HepG2 (cell line): ENCODE measurements around the gene DDAH1. TPM values are rescaled to one million over a fixed set of nuclear protein-coding genes. Genes with fewer than 3 reads are reported as not detected.

Source experiments
- ATAD3A ChIP-seq: sonication (generic); formaldehyde crosslinking; IDR thresholded peaks from 2 replicates; pipeline ENCODE4 v1.4.0; 2020; ENCODE audit warnings: missing genetic modification reagents
- CEBPB ChIP-seq: IDR thresholded peaks from 2 replicates; pipeline ENCODE4 v1.6.1; 2011; ENCODE audit warnings: low read depth, low read length, improper control_type of control experiment, borderline replicate concordance
- FOSL2 ChIP-seq: sonication (generic); formaldehyde crosslinking; IDR thresholded peaks from 2 replicates; pipeline ENCODE4 v1.4.0; 2020; ENCODE audit warnings: missing genetic modification reagents
- FOXP1 ChIP-seq, 2 experiments: fragments of 450-650 bp in 1 of 2; IDR thresholded peaks; 2 replicates each; pipeline ENCODE4 v1.6.1; 2017 to 2018; ENCODE audit warnings: antibody characterized with exemption in 1 of 2
- HNRNPLL ChIP-seq: fragments of 200-400 bp; formaldehyde crosslinking; IDR thresholded peaks from 2 replicates; pipeline ENCODE4 v1.6.1; 2017; ENCODE audit warnings: mild to moderate bottlenecking, low read depth, low read length; ENCODE audit not compliant: poor library complexity, severe bottlenecking
- KLF16 ChIP-seq, 2 experiments: sonication (generic) in 1 of 2; formaldehyde crosslinking in 1 of 2; IDR thresholded peaks; 2 replicates each; pipeline versions ENCODE4 v1.6.1 to v1.8.0; 2016 to 2023; ENCODE audit warnings: missing genetic modification reagents in 2 of 2, missing compliant biosample characterization in 1 of 2
- MED1 ChIP-seq: sonication (generic); formaldehyde crosslinking; IDR thresholded peaks from 2 replicates; pipeline ENCODE4 v1.4.0; 2020; ENCODE audit warnings: missing genetic modification reagents
- MLLT10 ChIP-seq: sonication (generic); formaldehyde crosslinking; IDR thresholded peaks from 2 replicates; pipeline ENCODE4 v1.4.0; 2020; ENCODE audit warnings: missing genetic modification reagents
- PITX1 ChIP-seq: sonication (generic); formaldehyde crosslinking; IDR thresholded peaks from 2 replicates; pipeline ENCODE4 v1.5.1; 2020; ENCODE audit warnings: mild to moderate bottlenecking, missing genetic modification reagents
- RCOR2 ChIP-seq: IDR thresholded peaks from 2 replicates; pipeline ENCODE4 v1.6.1; 2016; ENCODE audit warnings: missing biosample characterization, missing genetic modification reagents
- REL ChIP-seq: sonication (generic); formaldehyde crosslinking; conservative IDR thresholded peaks from 2 replicates; pipeline ENCODE4 v1.8.0; 2022; ENCODE audit warnings: mild to moderate bottlenecking, missing genetic modification reagents, moderate library complexity
- SAP130 ChIP-seq: IDR thresholded peaks from 2 replicates; pipeline ENCODE4 v1.6.1; 2016; ENCODE audit warnings: low read depth
- STAT5B ChIP-seq: sonication (generic); formaldehyde crosslinking; IDR thresholded peaks from 2 replicates; pipeline ENCODE4 v1.4.0; 2020; ENCODE audit warnings: missing genetic modification reagents
- YY1 ChIP-seq: IDR thresholded peaks from 2 replicates; pipeline ENCODE4 v1.6.1; 2011; ENCODE audit warnings: low read length, low read depth, moderate library complexity, mild to moderate bottlenecking; ENCODE audit not compliant: insufficient read depth, insufficient replicate concordance
- ZC3H13 ChIP-seq: sonication (generic); formaldehyde crosslinking; IDR thresholded peaks from 2 replicates; pipeline ENCODE4 v1.8.1; 2023; ENCODE audit warnings: mild to moderate bottlenecking, missing genetic modification reagents, moderate library complexity
- ZFP36 ChIP-seq: fragments of 150-350 bp; IDR thresholded peaks from 2 replicates; pipeline ENCODE4 v1.6.1; 2018; ENCODE audit warnings: borderline replicate concordance, low read length, low read depth; ENCODE audit not compliant: partially characterized antibody
- ZKSCAN8 ChIP-seq: IDR thresholded peaks from 2 replicates; pipeline ENCODE4 v1.6.1; 2016; ENCODE audit warnings: borderline replicate concordance, missing genetic modification reagents, missing compliant biosample characterization
- ZMAT5 ChIP-seq: sonication (generic); formaldehyde crosslinking; IDR thresholded peaks from 2 replicates; pipeline ENCODE4 v1.5.0; 2020; ENCODE audit warnings: mild to moderate bottlenecking, low read depth, missing genetic modification reagents, borderline replicate concordance
- ZNF143 ChIP-seq: sonication (generic); formaldehyde crosslinking; IDR thresholded peaks from 2 replicates; pipeline ENCODE4 v1.4.0; 2020; ENCODE audit warnings: missing genetic modification reagents
- ZNF329 ChIP-seq: sonication (generic); formaldehyde crosslinking; IDR thresholded peaks from 2 replicates; pipeline ENCODE4 v1.9.0; 2021; ENCODE audit warnings: low read depth, mild to moderate bottlenecking, missing genetic modification reagents
- ZNF672 ChIP-seq: sonication (generic); formaldehyde crosslinking; IDR thresholded peaks from 2 replicates; pipeline ENCODE4 v1.8.1; 2022; ENCODE audit warnings: missing genetic modification reagents
- ZNF891 ChIP-seq: sonication (generic); formaldehyde crosslinking; IDR thresholded peaks from 2 replicates; pipeline ENCODE4 v1.5.0; 2020; ENCODE audit warnings: mild to moderate bottlenecking, missing genetic modification reagents
- polyA plus RNA-seq, 8 experiments: library from polyadenylated mRNA; depleted of rRNA in 3 of 8; stranded (reverse) in 7 of 8; unstranded in 1 of 8; fragments of >200 nt; fragmentation: Illumina TruSeq in 4 of 8; extraction: Trizol in 4 of 8; gene quantifications; 2 replicates each; pipeline versions ENCODE4 v1.2.1 to v1.2.3, GENCODE V29; 2011 to 2016; ENCODE audit warnings: low read depth in 4 of 8, missing spikeins in 1 of 8, mixed read lengths in 1 of 8; ENCODE audit not compliant: insufficient read depth in 1 of 8
- total RNA-seq, 5 experiments: library from RNA; depleted of rRNA; stranded (reverse); fragments of >200 nt; fragmentation: Illumina TruSeq; extraction: Trizol; gene quantifications; 2 replicates each; pipeline ENCODE4 v1.2.3, GENCODE V29; 2016; ENCODE audit warnings: low read depth in 1 of 5
- TF ChIP-seq, protein P1 (sequence below): sonication (generic); formaldehyde crosslinking; IDR thresholded peaks from 2 replicates; pipeline ENCODE4 v1.5.1; 2020; ENCODE audit warnings: mild to moderate bottlenecking, missing genetic modification reagents
- TF ChIP-seq, protein P2 (sequence below): sonication (generic); formaldehyde crosslinking; IDR thresholded peaks from 2 replicates; pipeline ENCODE4 v1.5.0; 2020; ENCODE audit warnings: mild to moderate bottlenecking, missing genetic modification reagents

The DDAH1 gene
- total and polyA plus RNA-seq, 2 of the 13 experiments (the other 11 are each of a cell fraction or from before 2014, with no cell fraction given): 39.7 to 64.4 TPM

- TF ChIP-seq, protein P1, sequence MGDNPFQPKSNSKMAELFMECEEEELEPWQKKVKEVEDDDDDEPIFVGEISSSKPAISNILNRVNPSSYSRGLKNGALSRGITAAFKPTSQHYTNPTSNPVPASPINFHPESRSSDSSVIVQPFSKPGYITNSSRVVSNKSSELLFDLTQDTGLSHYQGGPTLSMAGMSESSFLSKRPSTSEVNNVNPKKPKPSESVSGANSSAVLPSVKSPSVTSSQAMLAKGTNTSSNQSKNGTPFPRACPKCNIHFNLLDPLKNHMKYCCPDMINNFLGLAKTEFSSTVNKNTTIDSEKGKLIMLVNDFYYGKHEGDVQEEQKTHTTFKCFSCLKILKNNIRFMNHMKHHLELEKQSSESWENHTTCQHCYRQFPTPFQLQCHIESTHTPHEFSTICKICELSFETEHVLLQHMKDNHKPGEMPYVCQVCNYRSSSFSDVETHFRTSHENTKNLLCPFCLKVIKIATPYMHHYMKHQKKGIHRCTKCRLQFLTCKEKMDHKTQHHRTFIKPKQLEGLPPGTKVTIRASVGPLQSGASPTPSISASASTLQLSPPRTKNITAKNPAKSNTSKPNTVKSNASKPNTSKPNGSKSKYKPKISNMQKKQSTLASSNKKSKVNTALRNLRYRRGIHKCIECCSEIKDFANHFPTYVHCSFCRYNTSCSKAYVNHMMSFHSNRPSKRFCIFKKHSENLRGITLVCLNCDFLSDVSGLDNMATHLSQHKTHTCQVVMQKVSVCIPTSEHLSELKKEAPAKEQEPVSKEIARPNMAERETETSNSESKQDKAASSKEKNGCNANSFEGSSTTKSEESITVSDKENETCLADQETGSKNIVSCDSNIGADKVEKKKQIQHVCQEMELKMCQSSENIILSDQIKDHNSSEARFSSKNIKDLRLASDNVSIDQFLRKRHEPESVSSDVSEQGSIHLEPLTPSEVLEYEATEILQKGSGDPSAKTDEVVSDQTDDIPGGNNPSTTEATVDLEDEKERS: peak; percentile 78; the same call in 1 of the 2 replicates
- TF ChIP-seq FOXP1 (IDR thresholded peaks at IDR 0.05) (no peak), FOXP1 (CRISPR knock-in tag; IDR thresholded peaks at IDR 0.05) (peak; percentile 54), ATAD3A (CRISPR knock-in tag) (no peak), KLF16 (CRISPR knock-in tag; IDR thresholded peaks at IDR 0.05) (peak in 1 of 2 experiments; percentile 49; a peak in 1 of 4 replicates), ZNF143 (CRISPR knock-in tag) (no peak), PITX1 (CRISPR knock-in tag) (peak; percentile 85), ZMAT5 (CRISPR knock-in tag) (no peak), SAP130 (CRISPR knock-in tag) (peak; percentile 64), STAT5B (CRISPR knock-in tag) (no peak), ZKSCAN8 (0 out of 2 replicates have a peak, but pooled peaks have one; percentile 44), ZC3H13 (no peak), MLLT10 (CRISPR knock-in tag) (no peak), FOSL2 (CRISPR knock-in tag) (peak; percentile 29; the same call in 1 of the 2 replicates), ZNF329 (no peak), CEBPB (peak; percentile 86), REL (CRISPR knock-in tag) (no peak), MED1 (CRISPR knock-in tag) (0 out of 2 replicates have a peak, but pooled peaks have one; percentile 32), HNRNPLL (no peak), ZNF891 (CRISPR knock-in tag) (no peak), ZFP36 (no peak), ZNF672 (CRISPR knock-in tag) (no peak), YY1 (no peak), RCOR2 (CRISPR knock-in tag) (peak; percentile 68)
- TF ChIP-seq, protein P2, sequence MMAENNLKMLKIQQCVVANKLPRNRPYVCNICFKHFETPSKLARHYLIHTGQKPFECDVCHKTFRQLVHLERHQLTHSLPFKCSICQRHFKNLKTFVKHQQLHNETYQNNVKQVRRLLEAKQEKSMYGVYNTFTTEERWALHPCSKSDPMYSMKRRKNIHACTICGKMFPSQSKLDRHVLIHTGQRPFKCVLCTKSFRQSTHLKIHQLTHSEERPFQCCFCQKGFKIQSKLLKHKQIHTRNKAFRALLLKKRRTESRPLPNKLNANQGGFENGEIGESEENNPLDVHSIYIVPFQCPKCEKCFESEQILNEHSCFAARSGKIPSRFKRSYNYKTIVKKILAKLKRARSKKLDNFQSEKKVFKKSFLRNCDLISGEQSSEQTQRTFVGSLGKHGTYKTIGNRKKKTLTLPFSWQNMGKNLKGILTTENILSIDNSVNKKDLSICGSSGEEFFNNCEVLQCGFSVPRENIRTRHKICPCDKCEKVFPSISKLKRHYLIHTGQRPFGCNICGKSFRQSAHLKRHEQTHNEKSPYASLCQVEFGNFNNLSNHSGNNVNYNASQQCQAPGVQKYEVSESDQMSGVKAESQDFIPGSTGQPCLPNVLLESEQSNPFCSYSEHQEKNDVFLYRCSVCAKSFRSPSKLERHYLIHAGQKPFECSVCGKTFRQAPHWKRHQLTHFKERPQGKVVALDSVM (CRISPR knock-in tag): peak; percentile 99
These were observed 4.3 kb downstream of the DDAH1 start (continued) for GRCh38 chr1:85460555-85461088.
